ENCODE measurements around the gene AIPL1. TPM values are rescaled to one million over a fixed set of nuclear protein-coding genes. Genes with fewer than 3 reads are reported as not detected.
A peak's percentile ranks its signal among the peaks of the same experiment; 100 is the strongest.

Gene AIPL1
- total RNA-seq, 2 donors from 2014 or later = not detected

DNA sequence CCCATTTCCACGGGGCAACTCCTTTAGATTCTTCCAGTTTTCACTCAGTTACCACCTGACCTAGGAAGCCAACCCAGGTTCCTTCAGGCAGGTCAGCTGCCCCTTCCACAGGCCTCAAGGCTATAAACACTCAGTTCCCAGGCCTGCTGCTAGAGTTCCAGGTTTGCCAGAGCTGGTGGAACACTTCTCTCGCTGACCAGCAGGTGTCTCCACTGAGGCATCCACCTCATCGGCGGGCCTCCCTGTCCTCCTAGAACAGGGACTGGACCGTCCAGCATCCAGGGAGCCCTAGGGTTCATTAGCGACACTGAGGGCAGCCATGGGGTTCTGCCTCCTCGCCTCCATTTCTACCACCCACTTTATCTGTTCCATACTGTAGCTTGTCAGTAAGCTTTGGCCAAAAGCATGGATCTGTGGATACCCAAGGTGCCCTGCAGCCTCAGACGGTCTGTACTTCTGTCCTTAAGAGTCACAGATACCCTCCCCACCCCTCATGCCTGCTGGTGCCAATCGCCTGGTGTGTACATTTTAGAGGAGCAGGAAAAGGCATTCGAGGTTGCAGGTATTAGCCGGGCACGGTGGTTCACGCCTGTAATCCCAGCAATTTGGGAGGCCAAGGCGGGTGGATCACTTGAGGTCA, 38.3 kb upstream of the AIPL1 start:
- Mint-ChIP-seq H3K27me3 (peaks cover 23% of the 10 kb centered on the region), H3K27ac (no peak overlapping the region), H3K36me3 (ENCODE audit: low read depth) (no peaks in the 10 kb centered on the region), H3K4me3 (no peak overlapping the region), H3K4me1 (peaks cover 6% of the 10 kb centered on the region)
- no peaks in the 10 kb centered on the region for H3K9me3 ChIP-seq (ENCODE audit: control insufficient read depth, low read length, poor library complexity, severe bottlenecking)
- ATAC-seq (peak; percentile 69), DNase-seq (peak; percentile 38 to 59 (median 48))

DNA sequence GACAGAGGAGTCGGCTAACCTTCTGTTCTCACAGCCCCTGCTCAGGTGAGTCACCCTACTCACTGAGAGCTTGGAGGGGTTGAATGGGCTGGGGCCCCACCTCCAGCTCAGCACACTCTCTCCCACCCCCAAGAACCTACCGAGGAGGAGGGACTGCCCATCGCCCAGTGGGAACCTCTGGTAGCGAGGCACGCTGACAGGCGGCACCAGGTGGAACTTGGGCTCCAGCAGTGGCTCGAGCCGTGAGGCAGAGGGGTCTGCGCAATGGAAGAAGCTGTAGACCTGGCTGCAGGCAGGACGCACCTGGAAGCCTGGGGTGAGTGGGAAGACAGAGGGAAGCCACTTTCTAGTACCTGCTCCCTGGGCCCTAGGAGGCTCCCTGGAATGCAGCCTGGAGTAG, 37.6 kb upstream of the AIPL1 start:
- H3K27ac Mint-ChIP-seq = no peak overlapping the region
- peaks cover 6% of the 10 kb centered on the region for H3K4me1 Mint-ChIP-seq
- peaks cover 23% of the 10 kb centered on the region for H3K27me3 Mint-ChIP-seq
- no peak overlapping the region for H3K4me3 Mint-ChIP-seq
- no peaks in the 10 kb centered on the region for H3K9me3 ChIP-seq (ENCODE audit: control insufficient read depth, low read length, poor library complexity, severe bottlenecking)
- no peak for ATAC-seq
- H3K36me3 Mint-ChIP-seq (ENCODE audit: low read depth) = no peaks in the 10 kb centered on the region
- DNase-seq = no peak

DNA sequence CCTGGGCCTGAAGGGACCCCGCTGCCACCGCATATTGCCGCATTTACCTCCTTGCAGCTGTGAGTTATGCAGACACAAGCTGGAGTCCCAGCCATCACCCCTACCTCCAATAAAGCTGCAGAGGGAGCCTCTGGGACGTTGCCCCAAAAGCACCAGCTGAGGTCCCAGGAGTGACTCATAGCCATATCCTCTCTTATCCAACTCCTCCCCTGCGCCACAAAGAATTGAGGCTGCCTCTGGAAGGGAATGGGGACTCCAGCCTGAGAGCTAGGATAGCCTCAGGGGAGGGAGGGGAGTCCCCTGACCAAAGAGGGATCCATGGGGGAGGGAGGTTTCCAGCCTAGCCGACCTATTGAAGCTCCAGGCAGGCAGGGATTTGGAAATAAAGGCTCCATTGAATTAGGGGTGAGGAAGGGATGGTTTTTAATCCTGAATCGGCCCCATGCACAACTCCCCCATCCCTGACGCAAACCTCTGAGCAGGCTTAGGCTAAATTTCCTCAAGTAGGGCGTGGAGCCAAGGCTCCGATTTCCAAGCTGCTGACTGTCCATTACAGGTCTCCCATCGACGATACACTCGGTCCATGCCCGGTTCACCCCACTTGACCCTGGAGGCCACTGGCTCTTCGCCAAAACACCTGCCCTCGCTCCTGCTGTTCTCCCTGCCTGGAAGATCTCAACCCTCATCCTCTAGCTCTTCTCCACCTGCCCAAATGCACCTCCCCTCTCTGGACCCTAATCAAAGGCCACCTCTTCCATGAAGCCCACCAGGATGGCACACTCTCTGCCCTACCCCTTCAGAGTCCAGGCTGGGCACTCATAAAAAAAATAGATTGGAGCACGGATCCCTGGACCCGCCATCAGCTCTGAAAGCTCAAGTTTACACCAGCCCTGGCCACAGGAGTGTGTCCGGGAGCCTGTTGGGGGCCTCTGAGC, 36.9 kb upstream of the AIPL1 start:
- Mint-ChIP-seq H3K27me3 (peaks cover 23% of the 10 kb centered on the region), H3K4me3 (no peak overlapping the region), H3K36me3 (ENCODE audit: low read depth) (no peaks in the 10 kb centered on the region), H3K4me1 (peaks cover 6% of the 10 kb centered on the region), H3K27ac (no peak overlapping the region)
- ATAC-seq = no peak
- no peak for DNase-seq
- no peaks in the 10 kb centered on the region for H3K9me3 ChIP-seq (ENCODE audit: control insufficient read depth, low read length, poor library complexity, severe bottlenecking)

DNA sequence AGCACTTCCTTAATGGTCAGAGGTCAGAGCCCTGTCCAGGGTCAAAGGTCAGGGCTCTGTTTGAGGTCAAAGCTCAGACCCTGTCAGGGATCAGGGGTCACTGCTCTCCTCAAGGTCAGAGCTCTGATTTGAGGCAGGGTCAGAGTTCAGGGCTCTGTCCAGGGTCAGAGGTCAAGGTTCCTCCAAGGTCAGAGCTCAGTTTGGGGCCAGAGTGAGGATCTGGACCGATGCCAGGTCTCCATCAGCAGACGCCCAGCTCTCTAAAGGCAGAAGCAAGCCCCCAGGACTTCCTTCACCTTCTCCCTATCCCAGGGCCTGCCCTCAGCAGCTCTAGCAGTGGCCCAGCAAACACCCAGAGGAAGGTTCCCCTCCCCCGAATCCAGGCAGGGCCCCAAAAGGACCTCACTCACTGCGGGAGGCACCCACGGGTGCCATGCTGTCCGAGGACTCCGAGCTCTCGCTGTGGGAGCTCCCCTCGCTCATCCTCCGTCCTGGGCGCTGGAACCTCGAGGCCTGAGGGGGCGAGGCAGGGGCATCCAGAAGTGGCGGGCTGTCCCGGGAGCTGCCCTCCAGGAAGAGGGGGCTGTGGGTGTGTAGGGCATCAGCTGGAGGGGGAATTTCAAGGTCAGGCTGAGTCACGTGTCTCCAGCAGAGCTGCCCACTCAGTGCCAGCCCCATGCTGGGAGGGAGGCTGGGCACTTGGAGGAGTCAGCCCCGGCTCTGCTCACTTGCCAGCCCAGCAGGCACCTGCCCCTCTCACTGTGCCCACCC, 36.0 kb upstream of the AIPL1 start:
- no peaks in the 10 kb centered on the region for H3K9me3 ChIP-seq (ENCODE audit: control insufficient read depth, low read length, poor library complexity, severe bottlenecking)
- H3K4me1 Mint-ChIP-seq = peaks cover 6% of the 10 kb centered on the region
- H3K4me3 Mint-ChIP-seq = no peak overlapping the region
- no peak overlapping the region for H3K27ac Mint-ChIP-seq
- H3K27me3 Mint-ChIP-seq = peaks cover 29% of the 10 kb centered on the region
- H3K36me3 Mint-ChIP-seq (ENCODE audit: low read depth) = peaks cover 2% of the 10 kb centered on the region
- ATAC-seq = no peak
- DNase-seq = no peak

DNA sequence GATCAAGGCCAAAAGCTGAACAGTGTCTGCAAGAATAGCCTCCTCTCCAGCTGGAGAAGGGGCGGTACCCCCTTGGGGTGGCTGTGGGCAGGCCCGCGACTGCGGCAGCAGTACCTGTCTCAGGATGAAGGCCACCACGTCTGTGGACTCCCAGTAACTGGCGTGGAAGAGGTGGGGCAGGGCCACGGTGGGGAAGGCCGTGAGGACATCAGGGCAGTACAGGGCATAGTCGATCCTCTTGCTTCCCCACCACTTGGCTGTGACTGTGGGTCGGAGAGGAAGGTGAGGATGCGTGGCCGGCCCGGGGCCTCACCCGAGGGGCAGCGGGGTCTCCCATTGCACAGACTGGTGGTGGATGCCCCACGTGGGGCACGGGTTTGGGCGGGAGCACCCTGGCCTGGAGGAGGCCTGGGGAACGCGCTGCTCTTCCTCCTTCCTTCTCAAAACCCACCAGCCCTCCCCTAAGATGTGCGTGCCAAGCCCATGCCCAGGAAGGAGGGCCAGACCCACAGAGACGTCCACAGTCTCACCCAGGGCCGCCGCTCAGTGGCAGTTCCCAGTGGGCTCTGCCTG, 35.3 kb upstream of the AIPL1 start:
- ATAC-seq = no peak
- no peak for DNase-seq
- peaks cover 3% of the 10 kb centered on the region for H3K36me3 Mint-ChIP-seq (ENCODE audit: low read depth)
- H3K27me3 Mint-ChIP-seq = peaks cover 34% of the 10 kb centered on the region
- peaks cover 10% of the 10 kb centered on the region for H3K4me1 Mint-ChIP-seq
- no peak overlapping the region for H3K4me3 Mint-ChIP-seq
- H3K27ac Mint-ChIP-seq = no peak overlapping the region
- H3K9me3 ChIP-seq (ENCODE audit: control insufficient read depth, low read length, poor library complexity, severe bottlenecking) = no peaks in the 10 kb centered on the region

DNA sequence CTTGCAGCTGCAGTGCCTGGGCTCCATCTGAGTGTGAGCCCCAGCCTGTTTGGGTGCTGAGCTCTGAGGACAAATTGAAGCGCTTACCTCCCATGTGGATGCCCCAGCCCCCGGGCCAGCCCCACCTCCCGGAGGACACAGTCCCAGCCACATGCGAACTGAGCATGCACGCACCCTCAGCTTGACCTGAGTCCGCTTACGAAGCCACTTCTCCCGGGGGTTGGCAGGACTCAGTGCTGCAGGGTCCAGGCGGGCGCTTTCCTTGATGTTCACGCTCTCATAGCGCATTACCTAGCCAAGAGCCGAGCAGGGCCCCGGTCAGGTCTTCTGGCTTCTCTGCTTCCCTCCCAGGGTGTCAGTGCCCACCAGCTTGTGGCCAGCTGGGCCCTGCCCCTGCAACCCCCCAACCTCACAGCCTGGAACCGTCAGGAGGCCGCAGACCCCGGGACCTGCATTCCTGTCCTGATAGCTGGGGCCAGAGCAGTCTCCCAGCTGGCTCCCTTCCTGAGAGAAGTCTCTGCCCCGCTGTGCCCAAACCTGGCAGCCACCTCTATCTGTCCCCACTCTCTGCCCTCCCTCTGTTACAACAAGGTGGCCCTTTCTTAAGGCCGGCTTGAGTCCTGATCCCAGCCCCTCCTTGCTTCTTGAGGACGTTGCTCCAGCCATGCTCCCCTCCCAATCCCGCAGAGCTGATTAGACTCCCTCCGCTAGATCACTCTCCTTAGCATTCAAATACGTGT, 33.3 kb upstream of the AIPL1 start:
- no peak for DNase-seq
- H3K9me3 ChIP-seq (ENCODE audit: control insufficient read depth, low read length, poor library complexity, severe bottlenecking) = no peaks in the 10 kb centered on the region
- Mint-ChIP-seq H3K36me3 (ENCODE audit: low read depth) (peaks cover 3% of the 10 kb centered on the region), H3K4me1 (peaks cover 9% of the 10 kb centered on the region), H3K27me3 (peaks cover 34% of the 10 kb centered on the region), H3K4me3 (no peak overlapping the region), H3K27ac (no peak overlapping the region)
- ATAC-seq = no peak

DNA sequence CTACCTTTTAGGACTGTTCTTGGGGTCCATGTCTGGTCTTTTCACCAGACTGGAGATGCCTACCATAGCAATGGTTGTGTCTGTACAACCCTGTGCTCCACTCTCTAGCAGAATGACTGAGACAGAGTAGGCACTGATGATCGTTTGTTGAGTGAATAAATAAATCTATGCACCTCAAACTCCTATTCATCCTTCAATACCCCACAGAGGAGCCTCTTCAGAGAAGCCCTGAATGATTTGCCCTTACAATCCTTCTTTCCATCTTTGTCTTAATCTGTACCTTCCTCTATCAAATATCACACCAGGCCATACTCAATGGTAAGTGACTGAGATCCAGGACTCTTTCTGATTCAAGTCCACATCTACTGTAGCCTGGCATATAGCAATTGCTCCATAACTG, 32.6 kb upstream of the AIPL1 start:
- no peaks in the 10 kb centered on the region for H3K9me3 ChIP-seq (ENCODE audit: control insufficient read depth, low read length, poor library complexity, severe bottlenecking)
- Mint-ChIP-seq H3K27ac (no peak overlapping the region), H3K36me3 (ENCODE audit: low read depth) (peaks cover 3% of the 10 kb centered on the region), H3K4me3 (no peak overlapping the region), H3K27me3 (peaks cover 32% of the 10 kb centered on the region), H3K4me1 (peaks cover 6% of the 10 kb centered on the region)
- no peak for ATAC-seq
- no peak for DNase-seq

DNA sequence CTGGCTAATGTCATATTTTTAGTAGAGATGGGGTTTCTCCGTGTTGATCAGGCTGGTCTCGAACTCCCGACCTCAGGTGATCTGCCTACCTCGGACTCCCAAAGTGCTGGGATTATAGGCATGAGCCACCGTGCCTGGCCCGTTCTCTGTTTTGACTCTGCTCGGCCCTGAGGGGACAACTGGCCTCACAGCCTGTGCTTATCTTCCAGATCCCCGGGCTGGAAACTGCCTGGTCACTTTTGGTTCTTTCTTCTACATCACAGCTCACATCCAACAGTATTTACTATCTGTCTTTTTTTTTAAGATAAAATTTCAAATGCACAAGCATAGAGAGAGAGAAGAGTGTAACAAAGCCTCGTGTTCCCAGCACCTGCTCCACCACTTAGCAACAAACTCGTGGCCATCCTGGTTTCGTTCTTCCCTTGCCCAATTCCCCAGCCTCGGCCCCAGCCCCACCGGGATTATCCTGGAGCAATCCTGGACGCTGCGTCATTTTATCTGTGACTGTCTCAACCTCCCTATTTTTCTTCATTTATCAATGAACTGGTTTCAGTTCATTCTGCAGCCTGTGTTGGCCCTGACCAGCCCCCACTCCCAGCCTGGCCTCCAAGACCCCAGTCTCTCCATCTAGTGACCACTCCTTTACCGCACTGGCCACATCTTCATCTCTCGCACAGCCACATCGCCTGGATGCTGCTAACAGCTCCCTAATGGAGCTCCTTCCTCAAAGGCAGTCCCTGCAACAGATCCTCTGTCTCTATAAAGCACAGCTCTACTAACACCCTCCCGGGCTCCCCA, 30.5 kb upstream of the AIPL1 start:
- Mint-ChIP-seq H3K36me3 (ENCODE audit: low read depth) (peaks cover 3% of the 10 kb centered on the region), H3K27me3 (peaks cover 36% of the 10 kb centered on the region), H3K27ac (peak overlapping the region; percentile 9), H3K4me3 (no peak overlapping the region), H3K4me1 (peaks cover 13% of the 10 kb centered on the region)
- no peak for ATAC-seq
- no peaks in the 10 kb centered on the region for H3K9me3 ChIP-seq (ENCODE audit: control insufficient read depth, low read length, poor library complexity, severe bottlenecking)
- no peak for DNase-seq

DNA sequence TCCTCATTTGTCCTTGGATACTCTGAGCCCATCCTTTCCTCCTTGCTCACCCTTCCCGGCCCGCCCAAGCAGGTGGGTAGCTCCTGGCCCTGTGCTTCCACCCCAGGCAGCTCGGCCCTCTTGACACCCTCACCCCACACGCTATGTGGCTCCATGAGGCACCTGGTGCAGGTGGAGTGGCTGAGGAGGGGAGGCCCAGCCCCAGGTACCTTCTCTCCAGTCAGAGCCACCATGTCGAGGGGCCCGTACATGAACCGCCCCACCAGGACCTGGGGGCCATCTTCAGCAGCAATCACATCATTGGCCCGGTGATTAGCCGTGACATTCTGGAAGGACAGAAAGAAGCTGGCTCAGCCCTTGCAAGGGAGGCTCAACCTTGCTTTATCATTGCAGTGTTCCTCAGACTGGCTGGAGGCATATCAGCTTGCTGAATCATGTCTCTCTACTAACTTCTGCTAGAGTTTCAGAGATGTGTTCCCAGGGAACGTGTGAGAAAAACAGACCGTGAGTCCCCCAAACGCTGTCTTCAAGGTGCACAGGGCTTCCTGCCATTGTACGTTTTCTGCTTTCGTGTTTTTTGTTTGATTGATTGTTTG, 29.6 kb upstream of the AIPL1 start:
- Mint-ChIP-seq H3K27ac (no peak overlapping the region), H3K4me1 (peaks cover 11% of the 10 kb centered on the region), H3K27me3 (peaks cover 29% of the 10 kb centered on the region), H3K36me3 (ENCODE audit: low read depth) (peaks cover 6% of the 10 kb centered on the region), H3K4me3 (no peak overlapping the region)
- no peaks in the 10 kb centered on the region for H3K9me3 ChIP-seq (ENCODE audit: control insufficient read depth, low read length, poor library complexity, severe bottlenecking)
- DNase-seq (no peak), ATAC-seq (no peak)

DNA sequence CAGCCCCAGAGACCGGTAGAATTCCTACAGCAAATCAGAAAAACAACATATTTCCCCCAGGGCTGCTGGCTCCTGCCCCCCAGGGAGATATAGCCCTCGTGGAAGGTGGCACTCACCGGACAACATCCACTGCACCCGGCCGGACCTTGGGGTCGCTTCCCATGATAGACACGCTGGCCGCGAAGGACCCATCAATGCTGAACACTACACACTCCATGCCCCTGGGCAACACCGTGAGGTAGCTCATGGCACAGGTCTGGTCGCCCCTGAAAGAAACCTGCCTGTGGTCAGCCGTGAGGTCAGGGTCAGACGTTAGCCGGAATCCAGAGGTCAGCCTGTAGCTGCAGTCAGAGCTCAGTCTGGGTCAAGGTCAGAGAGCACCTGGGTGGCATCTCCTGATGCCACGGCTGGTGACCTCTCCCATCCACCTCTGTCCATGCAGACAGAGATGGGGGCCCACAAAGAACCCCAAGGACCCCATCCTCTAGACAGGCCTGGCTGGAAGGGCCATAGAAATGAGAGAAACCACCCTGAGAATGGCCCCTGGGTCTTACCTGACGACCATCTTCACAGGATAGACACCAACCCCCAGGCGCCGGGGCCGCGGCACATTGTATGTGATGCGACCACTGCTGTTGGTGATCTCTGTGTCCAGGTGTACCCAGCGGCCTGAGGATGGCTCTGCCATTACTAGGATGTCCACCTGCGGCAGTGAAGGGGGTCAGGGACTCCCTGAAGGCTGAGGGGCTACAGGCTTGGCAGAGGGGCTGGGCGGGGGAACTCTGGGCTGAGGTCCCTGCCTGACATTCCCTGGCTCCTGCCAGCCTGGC, 28.9 kb upstream of the AIPL1 start:
- peaks cover 11% of the 10 kb centered on the region for H3K4me1 Mint-ChIP-seq
- H3K27ac Mint-ChIP-seq = no peak overlapping the region
- no peaks in the 10 kb centered on the region for H3K9me3 ChIP-seq (ENCODE audit: control insufficient read depth, low read length, poor library complexity, severe bottlenecking)
- H3K27me3 Mint-ChIP-seq = peaks cover 22% of the 10 kb centered on the region
- no peak for ATAC-seq
- H3K36me3 Mint-ChIP-seq (ENCODE audit: low read depth) = peaks cover 6% of the 10 kb centered on the region
- no peak for DNase-seq
- H3K4me3 Mint-ChIP-seq = no peak overlapping the region

DNA sequence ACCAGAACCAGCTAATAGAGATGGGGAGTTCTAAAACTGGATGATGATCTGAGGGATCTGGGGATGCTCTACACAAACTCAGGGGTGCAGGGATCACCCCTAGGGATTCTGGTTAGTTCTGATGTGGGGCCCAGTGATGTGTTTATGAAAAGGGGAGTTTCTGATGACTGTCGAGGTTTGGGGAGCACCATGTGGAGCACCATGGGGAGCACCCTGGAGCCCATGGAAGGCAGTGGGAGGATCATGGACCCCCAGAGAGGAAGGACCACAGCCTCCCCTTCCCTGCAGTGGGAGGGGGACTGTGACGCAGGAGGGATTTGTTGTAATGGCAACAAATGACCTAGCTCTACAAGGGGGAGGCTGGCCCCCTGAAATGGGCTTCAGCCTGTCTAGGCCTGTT, 27.8 kb upstream of the AIPL1 start:
- no peak for ATAC-seq
- peaks cover 6% of the 10 kb centered on the region for H3K36me3 Mint-ChIP-seq (ENCODE audit: low read depth)
- no peak for DNase-seq
- H3K4me3 Mint-ChIP-seq = no peak overlapping the region
- H3K9me3 ChIP-seq (ENCODE audit: control insufficient read depth, low read length, poor library complexity, severe bottlenecking) = no peaks in the 10 kb centered on the region
- peaks cover 17% of the 10 kb centered on the region for H3K27me3 Mint-ChIP-seq
- H3K4me1 Mint-ChIP-seq = peaks cover 11% of the 10 kb centered on the region
- no peak overlapping the region for H3K27ac Mint-ChIP-seq
